NCI-H2171 (cell line): Measurements from ENCODE around the gene TMEM175.
"Not testable (repeated sequence)": the region's sequence is repeated elsewhere in the genome, so short reads cannot be mapped to it uniquely, and the experiment has no call there.

Source experiments
- DNase-seq: peaks from one replicate; lab custom pipeline; 2025; lab: John Stamatoyannopoulos, UW

The TMEM175 gene

DNA sequence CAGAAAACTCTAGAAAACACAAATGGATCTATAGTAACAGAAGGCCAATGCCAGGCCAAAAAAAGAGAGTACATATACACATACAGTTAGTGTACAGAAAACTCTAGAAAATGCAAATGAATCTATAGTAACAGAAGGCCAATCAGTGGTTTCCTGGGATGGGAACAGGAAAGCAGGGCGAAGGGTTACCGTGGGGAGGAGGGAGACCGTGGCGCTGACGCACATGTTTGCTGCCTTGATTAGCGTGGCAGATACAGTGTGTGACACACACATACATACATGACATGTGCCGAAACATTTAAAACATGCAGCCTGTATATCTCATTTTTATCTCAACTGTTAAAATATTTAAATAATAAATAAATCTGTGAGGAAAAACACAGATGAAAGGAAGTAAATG, 14.8 kb upstream of the TMEM175 start:
- DNase-seq = no peak

DNA sequence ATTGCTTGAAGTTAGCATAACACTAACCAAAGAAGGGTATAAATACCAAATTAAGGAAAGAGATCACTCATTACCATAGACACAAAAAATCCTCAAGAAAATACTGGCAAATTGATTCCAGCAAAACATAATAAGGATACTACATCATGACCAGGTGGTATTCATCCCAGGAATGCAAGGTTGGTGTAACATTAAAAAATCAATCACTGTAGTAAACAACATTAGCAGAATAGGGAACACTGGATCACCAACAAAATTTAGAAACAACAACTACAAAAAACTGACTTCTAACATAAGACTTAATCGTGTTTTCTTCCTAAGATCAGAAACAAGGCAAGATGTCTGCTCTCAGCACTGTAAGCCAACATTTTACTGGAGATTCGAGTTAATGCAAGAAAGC, 14.3 kb upstream of the TMEM175 start:
- no peak for DNase-seq

DNA sequence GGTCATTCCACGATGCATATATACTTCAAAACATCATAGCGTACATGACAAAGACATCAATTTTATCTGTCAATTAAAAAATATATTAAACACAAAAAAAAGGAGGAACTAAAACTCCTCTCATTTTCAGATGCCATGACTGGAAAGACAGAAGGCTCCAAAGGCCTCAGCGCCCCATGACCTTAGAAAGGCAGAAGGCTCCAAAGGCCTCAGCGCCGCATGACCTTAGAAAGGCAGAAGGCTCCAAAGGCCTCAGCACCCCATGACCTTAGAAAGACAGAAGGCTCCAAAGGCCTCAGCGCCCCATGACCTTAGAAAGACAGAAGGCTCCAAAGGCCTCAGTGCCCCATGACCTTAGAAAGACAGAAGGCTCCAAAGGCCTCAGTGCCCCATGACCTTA, 13.7 kb upstream of the TMEM175 start:
- DNase-seq = not testable (repeated sequence)

DNA sequence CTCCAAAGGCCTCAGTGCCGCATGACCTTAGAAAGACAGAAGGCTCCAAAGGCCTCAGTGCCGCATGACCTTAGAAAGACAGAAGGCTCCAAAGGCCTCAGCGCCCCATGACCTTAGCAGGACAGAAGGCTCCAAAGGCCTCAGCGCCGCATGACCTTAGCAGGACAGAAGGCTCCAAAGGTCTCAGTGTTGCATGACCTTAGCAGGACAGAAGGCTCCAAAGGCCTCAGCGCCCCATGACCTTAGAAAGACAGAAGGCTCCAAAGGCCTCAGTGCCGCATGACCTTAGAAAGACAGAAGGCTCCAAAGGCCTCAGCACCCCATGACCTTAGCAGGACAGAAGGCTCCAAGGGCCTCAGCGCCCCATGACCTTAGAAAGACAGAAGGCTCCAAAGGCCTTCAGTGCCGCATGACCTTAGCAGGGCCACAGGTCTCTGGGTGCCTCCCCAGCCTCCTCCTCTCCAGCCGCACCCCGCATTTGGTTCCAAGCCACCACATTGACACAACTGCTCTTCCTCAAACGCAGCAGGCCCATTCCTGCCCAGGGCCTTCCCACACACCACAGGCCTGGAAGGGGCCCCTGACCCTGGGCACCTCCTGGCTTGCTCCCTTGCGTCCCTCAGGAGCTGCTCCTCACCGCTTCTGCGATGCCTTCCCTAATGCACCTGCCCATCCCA, 13.1 kb upstream of the TMEM175 start:
- not testable (repeated sequence) for DNase-seq

- no peak for DNase-seq
Measured at GRCh38 chr4:921830-922331, 10.4 kb upstream of the TMEM175 start.

- DNase-seq = no peak
Measured at GRCh38 chr4:924107-925096, 7.9 kb upstream of the TMEM175 start.

DNA sequence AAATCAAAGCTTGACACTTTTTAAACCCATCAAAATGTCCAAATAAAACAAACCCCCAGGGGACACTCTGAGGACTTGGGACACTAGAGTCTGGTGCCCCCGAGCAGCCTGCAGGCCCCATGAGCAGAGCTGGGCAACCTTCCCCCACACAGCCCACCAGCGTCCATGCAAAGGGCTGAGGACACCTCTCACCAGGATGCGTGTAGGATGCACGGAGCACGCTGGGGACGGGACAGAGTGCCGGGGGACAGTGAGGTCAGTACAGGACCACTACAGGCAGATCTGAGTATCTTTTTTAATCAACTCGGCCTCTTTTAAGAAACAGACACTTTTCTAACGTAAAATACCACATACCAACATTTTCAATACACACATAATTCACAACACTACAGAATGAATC, 7.1 kb upstream of the TMEM175 start:
- no peak for DNase-seq

- no peak for DNase-seq
Measured at GRCh38 chr4:925771-926500, 6.3 kb upstream of the TMEM175 start.

GRCh38 chr4:926538-926937, 5.7 kb upstream of the TMEM175 start:
- DNase-seq = no peak

DNA sequence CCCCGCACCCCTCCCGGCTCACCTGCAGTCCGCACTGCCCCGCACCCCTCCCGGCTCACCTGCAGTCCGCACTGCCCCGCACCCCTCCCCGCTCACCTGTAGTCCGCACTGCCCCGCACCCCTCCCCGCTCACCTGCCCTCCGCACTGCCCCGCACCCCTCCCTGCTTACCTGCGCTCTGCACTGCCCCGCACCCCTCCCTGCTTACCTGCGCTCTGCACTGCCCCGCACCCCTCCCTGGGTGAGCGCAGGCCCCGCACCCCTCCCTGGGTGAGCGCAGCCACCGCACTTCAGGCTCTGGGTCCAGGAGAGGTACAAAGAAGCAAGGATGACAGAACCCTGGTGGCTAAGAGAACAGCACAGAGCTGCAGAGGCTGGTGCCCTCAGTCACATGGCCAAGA, 4.7 kb upstream of the TMEM175 start:
- not testable (repeated sequence) for DNase-seq

GRCh38 chr4:929096-929765, 3.0 kb upstream of the TMEM175 start:
- no peak for DNase-seq

DNA sequence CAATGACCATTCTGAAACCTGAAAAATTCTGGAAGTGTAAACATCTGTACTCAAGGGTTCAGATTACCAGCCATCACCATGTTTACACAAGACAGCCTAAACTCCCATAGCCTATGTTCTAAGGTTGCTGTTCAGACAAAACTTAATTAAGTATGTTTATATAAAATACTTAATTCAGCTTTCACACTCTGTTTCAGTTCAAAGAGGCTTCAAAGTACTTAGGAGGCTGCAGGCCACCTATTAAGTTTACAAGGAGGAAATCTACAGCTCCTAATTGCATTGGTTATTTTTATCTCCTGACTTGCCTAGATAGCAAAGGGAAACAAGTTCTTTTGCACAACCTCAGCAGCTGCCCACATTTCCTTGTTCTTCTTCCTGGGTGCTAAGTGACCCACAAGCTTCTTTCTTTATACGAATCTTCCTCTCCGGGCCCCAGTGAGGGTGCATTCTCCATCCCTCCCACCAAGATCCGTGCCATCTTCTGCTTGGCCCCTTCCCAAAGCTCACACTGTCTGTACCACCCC, 2.2 kb upstream of the TMEM175 start:
- no peak for DNase-seq

GRCh38 chr4:930827-931193, 1.4 kb upstream of the TMEM175 start:
- no peak for DNase-seq

GRCh38 chr4:931194-931959, 883 bp upstream of the TMEM175 start:
- no peak for DNase-seq

DNA sequence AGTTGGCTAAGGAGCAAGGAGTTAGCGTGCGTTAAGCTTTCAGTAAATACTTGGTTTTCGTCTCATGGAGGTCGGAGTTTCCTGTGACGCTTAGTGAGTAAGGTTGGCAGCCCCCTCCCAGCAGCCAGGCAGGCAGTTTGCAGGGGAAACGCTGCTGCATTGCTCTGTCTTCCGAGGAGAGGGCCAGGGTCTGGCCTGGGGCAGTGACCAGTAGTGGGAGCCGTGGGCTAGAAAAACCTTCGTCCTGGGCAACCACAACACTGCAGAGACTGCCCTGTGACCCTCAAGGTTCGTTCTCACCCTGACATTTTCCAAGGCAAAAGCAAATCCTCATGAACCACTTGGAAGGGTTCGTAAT, 432 bp downstream of the TMEM175 start:
- DNase-seq = no peak

DNA sequence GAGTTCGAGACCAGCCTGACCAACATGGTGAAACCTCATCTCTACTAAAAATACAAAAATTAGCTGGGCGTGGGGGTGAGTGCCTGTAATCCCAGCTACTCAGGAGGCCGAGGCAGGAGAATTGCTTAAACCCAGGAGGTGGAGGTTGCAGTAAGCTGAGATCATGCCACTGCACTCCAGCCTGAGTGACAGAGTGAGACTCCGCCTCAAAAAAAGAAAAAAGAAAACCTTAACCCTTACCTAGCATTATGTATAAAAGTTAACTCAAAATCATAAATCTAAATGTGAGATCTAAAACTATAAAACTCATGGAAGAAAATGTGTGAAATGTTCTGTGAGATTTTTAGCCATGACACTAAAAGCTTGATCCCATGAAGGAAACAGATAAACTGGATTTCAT, 7.2 kb downstream of the TMEM175 start:
- not testable (repeated sequence) for DNase-seq

- no peak for DNase-seq
Measured at GRCh38 chr4:945274-946102, 13.2 kb downstream of the TMEM175 start.

GRCh38 chr4:946103-946450, 13.8 kb downstream of the TMEM175 start:
- DNase-seq = no peak

GRCh38 chr4:946517-947471, 14.5 kb downstream of the TMEM175 start:
- no peak for DNase-seq
